ENCODE results near the gene IGSF1.

Gene IGSF1

DNA sequence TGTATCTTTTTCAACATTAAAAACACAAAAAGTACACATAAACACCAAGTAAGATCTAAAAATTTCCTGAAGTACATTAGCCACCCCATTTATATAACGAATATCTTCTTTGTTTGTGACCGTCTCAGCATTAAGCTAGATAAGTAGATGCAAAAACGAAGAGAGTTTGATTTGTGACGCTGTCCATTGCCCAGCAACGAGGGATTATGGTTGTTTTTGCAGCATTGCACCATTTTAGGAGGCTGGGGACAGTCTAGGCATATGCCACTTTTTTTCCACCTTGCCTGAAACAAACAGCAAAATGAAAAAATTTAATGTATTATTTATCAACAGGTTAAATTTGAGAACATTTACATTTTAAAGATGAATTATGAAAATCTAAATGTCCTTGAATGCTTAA is 12.0 kb upstream of the IGSF1 start:
- no peaks in the 10 kb centered on the region for H3K27me3 ChIP-seq (ENCODE audit: control insufficient read depth, low read length)
- H3K4me1 ChIP-seq (ENCODE audit: control insufficient read depth, low read length), result no peaks in the 10 kb centered on the region
- H3K4me3 ChIP-seq (ENCODE audit: low read length), result no peak overlapping the region
- H3K27ac ChIP-seq (ENCODE audit: low read depth, low read length), result no peak overlapping the region
- H3K4me2 ChIP-seq (ENCODE audit: low read length), result no peak overlapping the region
- TF ChIP-seq, protein P1, sequence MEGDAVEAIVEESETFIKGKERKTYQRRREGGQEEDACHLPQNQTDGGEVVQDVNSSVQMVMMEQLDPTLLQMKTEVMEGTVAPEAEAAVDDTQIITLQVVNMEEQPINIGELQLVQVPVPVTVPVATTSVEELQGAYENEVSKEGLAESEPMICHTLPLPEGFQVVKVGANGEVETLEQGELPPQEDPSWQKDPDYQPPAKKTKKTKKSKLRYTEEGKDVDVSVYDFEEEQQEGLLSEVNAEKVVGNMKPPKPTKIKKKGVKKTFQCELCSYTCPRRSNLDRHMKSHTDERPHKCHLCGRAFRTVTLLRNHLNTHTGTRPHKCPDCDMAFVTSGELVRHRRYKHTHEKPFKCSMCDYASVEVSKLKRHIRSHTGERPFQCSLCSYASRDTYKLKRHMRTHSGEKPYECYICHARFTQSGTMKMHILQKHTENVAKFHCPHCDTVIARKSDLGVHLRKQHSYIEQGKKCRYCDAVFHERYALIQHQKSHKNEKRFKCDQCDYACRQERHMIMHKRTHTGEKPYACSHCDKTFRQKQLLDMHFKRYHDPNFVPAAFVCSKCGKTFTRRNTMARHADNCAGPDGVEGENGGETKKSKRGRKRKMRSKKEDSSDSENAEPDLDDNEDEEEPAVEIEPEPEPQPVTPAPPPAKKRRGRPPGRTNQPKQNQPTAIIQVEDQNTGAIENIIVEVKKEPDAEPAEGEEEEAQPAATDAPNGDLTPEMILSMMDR (IDR thresholded peaks at IDR 0.05; ENCODE audit: low read depth, low read length, poor library complexity, severe bottlenecking), result no peak
- no peak for TF ChIP-seq EZH2phosphoT487 (IDR thresholded peaks at IDR 0.05; ENCODE audit: borderline replicate concordance, low read length)
- no peaks in the 10 kb centered on the region for H3K36me3 ChIP-seq (ENCODE audit: control insufficient read depth, low read length)
- H3F3A ChIP-seq (ENCODE audit: control insufficient read depth, insufficient read depth), result no peaks in the 10 kb centered on the region
- H3K79me2 ChIP-seq (ENCODE audit: control insufficient read depth, low read length), result no peaks in the 10 kb centered on the region
- no peaks in the 10 kb centered on the region for H3K9me3 ChIP-seq (ENCODE audit: control insufficient read depth, insufficient read depth, low read length)
- H4K20me1 ChIP-seq (ENCODE audit: control insufficient read depth, insufficient read depth, low read depth, low read length), result no peaks in the 10 kb centered on the region
- H3K9me2 ChIP-seq (replicated peaks; ENCODE audit: control insufficient read depth, low read length), result no peaks in the 10 kb centered on the region

DNA sequence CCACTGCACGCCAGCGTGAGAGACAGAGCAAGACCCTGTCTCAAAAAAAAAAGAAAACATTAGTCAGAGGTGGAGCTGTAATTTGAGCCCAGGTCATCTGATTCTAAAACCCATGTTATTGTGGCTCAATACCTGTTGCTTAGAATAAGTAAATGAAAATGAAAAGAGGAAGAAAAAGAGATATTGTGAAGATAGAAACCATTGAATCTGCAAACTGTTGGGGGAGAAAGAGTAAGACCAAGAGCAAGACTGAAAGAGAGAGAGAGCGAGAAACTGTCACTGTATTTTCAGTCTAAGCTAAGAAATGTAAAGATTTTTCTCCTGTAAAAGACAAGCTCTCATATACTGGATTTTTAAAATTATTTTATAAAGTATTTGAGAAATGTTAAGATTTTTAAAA is 9.7 kb upstream of the IGSF1 start:
- Histone ChIP-seq H4K20me1 (ENCODE audit: control insufficient read depth, insufficient read depth, low read depth, low read length) (no peaks in the 10 kb centered on the region), H3K27me3 (ENCODE audit: control insufficient read depth, low read length) (no peaks in the 10 kb centered on the region), H3K4me3 (ENCODE audit: low read length) (no peak overlapping the region), H3K36me3 (ENCODE audit: control insufficient read depth, low read length) (no peaks in the 10 kb centered on the region), H3F3A (ENCODE audit: control insufficient read depth, insufficient read depth) (no peaks in the 10 kb centered on the region), H3K79me2 (ENCODE audit: control insufficient read depth, low read length) (no peaks in the 10 kb centered on the region), H3K27ac (ENCODE audit: low read depth, low read length) (no peak overlapping the region), H3K9me2 (replicated peaks; ENCODE audit: control insufficient read depth, low read length) (no peaks in the 10 kb centered on the region), H3K9me3 (ENCODE audit: control insufficient read depth, insufficient read depth, low read length) (no peaks in the 10 kb centered on the region), H3K4me2 (ENCODE audit: low read length) (no peak overlapping the region), H3K4me1 (ENCODE audit: control insufficient read depth, low read length) (no peaks in the 10 kb centered on the region)
- TF ChIP-seq, protein P1 (IDR thresholded peaks at IDR 0.05; ENCODE audit: low read depth, low read length, poor library complexity, severe bottlenecking), result no peak
- TF ChIP-seq EZH2phosphoT487 (IDR thresholded peaks at IDR 0.05; ENCODE audit: borderline replicate concordance, low read length), result no peak

DNA sequence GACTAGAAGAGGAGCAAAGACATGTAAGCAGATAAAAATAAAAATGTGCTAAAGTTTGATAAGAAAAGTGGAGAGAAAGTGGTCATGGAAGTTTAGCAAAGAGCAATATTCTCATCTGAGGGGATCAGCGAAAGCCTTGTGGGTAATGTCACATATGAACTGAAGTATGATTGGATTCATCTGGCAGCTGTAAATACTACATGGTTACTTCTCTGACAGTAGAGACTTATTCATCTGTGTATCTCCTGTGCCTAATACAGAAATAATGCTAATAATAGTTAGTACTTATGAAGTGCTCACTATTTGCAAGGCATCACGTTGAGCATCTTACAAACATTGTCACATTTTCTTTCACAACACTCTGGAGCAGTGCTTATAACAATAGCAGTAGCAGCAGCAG is 8.9 kb upstream of the IGSF1 start:
- TF ChIP-seq EZH2phosphoT487 (IDR thresholded peaks at IDR 0.05; ENCODE audit: borderline replicate concordance, low read length), result no peak
- TF ChIP-seq, protein P1 (IDR thresholded peaks at IDR 0.05; ENCODE audit: low read depth, low read length, poor library complexity, severe bottlenecking), result no peak
- Histone ChIP-seq H4K20me1 (ENCODE audit: control insufficient read depth, insufficient read depth, low read depth, low read length) (no peaks in the 10 kb centered on the region), H3K4me1 (ENCODE audit: control insufficient read depth, low read length) (no peaks in the 10 kb centered on the region), H3K36me3 (ENCODE audit: control insufficient read depth, low read length) (no peaks in the 10 kb centered on the region), H3K27me3 (ENCODE audit: control insufficient read depth, low read length) (no peaks in the 10 kb centered on the region), H3K27ac (ENCODE audit: low read depth, low read length) (no peak overlapping the region), H3K79me2 (ENCODE audit: control insufficient read depth, low read length) (no peaks in the 10 kb centered on the region), H3K4me3 (ENCODE audit: low read length) (no peak overlapping the region), H3K9me2 (replicated peaks; ENCODE audit: control insufficient read depth, low read length) (no peaks in the 10 kb centered on the region), H3K9me3 (ENCODE audit: control insufficient read depth, insufficient read depth, low read length) (no peaks in the 10 kb centered on the region), H3K4me2 (ENCODE audit: low read length) (no peak overlapping the region), H3F3A (ENCODE audit: control insufficient read depth, insufficient read depth) (no peaks in the 10 kb centered on the region)

DNA sequence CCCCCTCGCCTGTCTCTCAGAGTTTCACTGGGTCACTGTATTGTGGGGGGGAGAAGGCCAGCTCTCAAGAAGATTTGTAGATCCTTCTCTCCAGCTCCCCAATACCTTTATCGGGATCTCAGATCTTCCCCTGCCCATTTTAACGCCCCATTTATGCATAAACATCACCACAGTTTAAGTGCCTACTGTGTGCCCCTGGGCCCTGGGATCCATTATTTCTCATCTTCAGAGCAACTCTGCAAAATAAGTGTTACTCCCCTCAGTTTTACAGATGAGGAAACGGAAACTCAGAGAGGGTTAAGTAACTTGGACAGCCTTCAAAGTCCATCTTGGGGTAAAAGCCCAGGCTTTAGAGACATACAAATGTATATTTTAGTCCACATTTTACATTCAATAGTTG is 421 bp upstream of the IGSF1 start:
- no peak overlapping the region for H3K4me2 ChIP-seq (ENCODE audit: low read length)
- no peaks in the 10 kb centered on the region for H3K79me2 ChIP-seq (ENCODE audit: control insufficient read depth, low read length)
- no peaks in the 10 kb centered on the region for H3K27me3 ChIP-seq (ENCODE audit: control insufficient read depth, low read length)
- H3K4me1 ChIP-seq (ENCODE audit: control insufficient read depth, low read length), result no peaks in the 10 kb centered on the region
- no peaks in the 10 kb centered on the region for H3K36me3 ChIP-seq (ENCODE audit: control insufficient read depth, low read length)
- H3K4me3 ChIP-seq (ENCODE audit: low read length), result no peak overlapping the region
- TF ChIP-seq, protein P1 (IDR thresholded peaks at IDR 0.05; ENCODE audit: low read depth, low read length, poor library complexity, severe bottlenecking), result no peak
- TF ChIP-seq EZH2phosphoT487 (IDR thresholded peaks at IDR 0.05; ENCODE audit: borderline replicate concordance, low read length), result no peak
- H3K9me3 ChIP-seq (ENCODE audit: control insufficient read depth, insufficient read depth, low read length), result no peaks in the 10 kb centered on the region
- no peaks in the 10 kb centered on the region for H4K20me1 ChIP-seq (ENCODE audit: control insufficient read depth, insufficient read depth, low read depth, low read length)
- no peak overlapping the region for H3K27ac ChIP-seq (ENCODE audit: low read depth, low read length)
- H3F3A ChIP-seq (ENCODE audit: control insufficient read depth, insufficient read depth), result no peaks in the 10 kb centered on the region
- H3K9me2 ChIP-seq (replicated peaks; ENCODE audit: control insufficient read depth, low read length), result no peaks in the 10 kb centered on the region

Data from DOHH2 (cell line).